NCI-H2171 treated with DMSO at 0.1 percent for 48 hours (cell line): Measurements from ENCODE around the gene EPPIN.
"Not testable (repeated sequence)": the region's sequence is repeated elsewhere in the genome, so short reads cannot be mapped to it uniquely, and the experiment has no call there.

Experiments
- DNase-seq: peaks from one replicate; lab custom pipeline; 2025; lab: John Stamatoyannopoulos, UW

EPPIN gene

GRCh38 chr20:45547206-45547770 is at the start of gene EPPIN:
TSS of gene EPPIN (minus strand) at chr20:45547401. CDS start at chr20:45547357, 44 bp downstream.
- DNase-seq: no peak

- DNase-seq: no peak
These were observed 48.0 kb upstream of the EPPIN start for GRCh38 chr20:45595235-45595634.

- DNase-seq: no peak
These were observed 46.3 kb upstream of the EPPIN start for GRCh38 chr20:45593498-45593897.

- DNase-seq: peak; percentile 56
These were observed 45.5 kb upstream of the EPPIN start for GRCh38 chr20:45592574-45593189.

GRCh38 chr20:45589725-45590124 is 42.5 kb upstream of the EPPIN start:
- no peak for DNase-seq

- no peak for DNase-seq
These were observed 41.6 kb upstream of the EPPIN start for GRCh38 chr20:45588800-45589199.

- not testable (repeated sequence) for DNase-seq
These were observed 38.8 kb upstream of the EPPIN start for GRCh38 chr20:45585986-45586385.

GRCh38 chr20:45584294-45584693 is 37.1 kb upstream of the EPPIN start:
- DNase-seq: not testable (repeated sequence)

GRCh38 chr20:45583502-45583901 is 36.3 kb upstream of the EPPIN start:
- no peak for DNase-seq

GRCh38 chr20:45581702-45582101 is 34.5 kb upstream of the EPPIN start:
- no peak for DNase-seq

GRCh38 chr20:45579184-45579583 is 32.0 kb upstream of the EPPIN start, which contains the start of gene WFDC8:
TSS of gene WFDC8 (minus strand) at chr20:45579284. CDS start at chr20:45579247, 37 bp downstream.
- no peak for DNase-seq

GRCh38 chr20:45578231-45578630 is 31.0 kb upstream of the EPPIN start:
- no peak for DNase-seq

- DNase-seq: no peak
These were observed 29.8 kb upstream of the EPPIN start for GRCh38 chr20:45576995-45577394.

- DNase-seq: no peak
These were observed 28.7 kb upstream of the EPPIN start for GRCh38 chr20:45575931-45576330.

- not testable (repeated sequence) for DNase-seq
These were observed 22.4 kb upstream of the EPPIN start for GRCh38 chr20:45569650-45570049.

GRCh38 chr20:45564760-45565276 is 17.6 kb upstream of the EPPIN start:
- no peak for DNase-seq

- DNase-seq: no peak
These were observed 8.0 kb upstream of the EPPIN start for GRCh38 chr20:45555198-45555597.

- DNase-seq: no peak
These were observed 5.3 kb upstream of the EPPIN start for GRCh38 chr20:45552456-45552855.

GRCh38 chr20:45550765-45551164 is 3.6 kb upstream of the EPPIN start:
- DNase-seq: no peak

- no peak for DNase-seq
These were observed 1.2 kb upstream of the EPPIN start for GRCh38 chr20:45548410-45548809.

- peak; percentile 5 for DNase-seq
These were observed 1.3 kb downstream of the EPPIN start for GRCh38 chr20:45545754-45546453.

- DNase-seq: no peak
These were observed 1.9 kb downstream of the EPPIN start for GRCh38 chr20:45545351-45545750.

GRCh38 chr20:45539382-45539781 is 7.8 kb downstream of the EPPIN start, which contains the start of gene WFDC6:
TSS of gene WFDC6 (minus strand) at chr20:45539482. CDS start at chr20:45539407, 75 bp downstream.
- DNase-seq: no peak
